Gastrocnemius medialis (tissue), 4 donors: ENCODE measurements around the gene PLCL2. TPM values are rescaled to one million over a fixed set of nuclear protein-coding genes. Genes with fewer than 3 reads are reported as not detected.
"Not testable (repeated sequence)": the region's sequence is repeated elsewhere in the genome, so short reads cannot be mapped to it uniquely, and the experiment has no call there.

Source experiments
- ATAC-seq, 2 donors: fragments of 150-250 bp; one replicate each; pipeline ENCODE4 v1.9.1; 2016
- DNase-seq, 2 donors: peaks; one replicate each; pipeline ENCODE4 v3.0.0-alpha.2; 2019
- H3K27ac ChIP-seq, 4 donors: fragments of 200-600 bp; sonication (generic); 1 replicate in 1 of 4; 2 replicates in 3 of 4; pipeline ENCODE4 v1.5.1; 2016 to 2018; ENCODE audit warnings: mild to moderate bottlenecking in 2 of 4, moderate library complexity in 1 of 4
- H3K27me3 ChIP-seq, 3 donors: fragments of 200-600 bp; sonication (generic) in 2 of 3; 1 replicate in 1 of 3; 2 replicates in 2 of 3; pipeline versions ENCODE4 v1.5.1 to v1.6.0; 2016 to 2019; ENCODE audit warnings: mild to moderate bottlenecking in 1 of 3, moderate library complexity in 1 of 3
- H3K36me3 ChIP-seq, 2 donors: fragments of 200-600 bp; sonication (generic) in 1 of 2; one replicate each; pipeline ENCODE4 v1.5.1; 2017 to 2018
- H3K4me1 ChIP-seq, 2 donors: fragments of 200-600 bp; sonication (generic) in 1 of 2; one replicate each; pipeline ENCODE4 v1.5.1; 2016 to 2017; ENCODE audit warnings: mild to moderate bottlenecking in 2 of 2
- H3K4me3 ChIP-seq, 4 donors: fragments of 200-600 bp; sonication (generic) in 3 of 4; 1 replicate in 1 of 4; 2 replicates in 3 of 4; pipeline ENCODE4 v1.5.1; 2016 to 2019; ENCODE audit warnings: mild to moderate bottlenecking in 2 of 4
- H3K9me3 ChIP-seq, 3 donors: fragments of 200-600 bp; sonication (generic) in 2 of 3; 1 replicate in 1 of 3; 2 replicates in 2 of 3; pipeline ENCODE4 v1.5.1; 2016 to 2019
- POLR2A ChIP-seq, 2 donors: fragments of 450-650 bp; IDR thresholded peaks; one replicate each; pipeline ENCODE4 v1.6.1; 2017; ENCODE audit warnings: antibody characterized with exemption in 2 of 2, mild to moderate bottlenecking in 2 of 2, moderate library complexity in 2 of 2
- in situ Hi-C, 4 donors: fragments of 200-750 bp; cut with MboI; loops; one replicate each; pipeline versions ENCODE4 v1.15.0 to v1.8.0; 2017; ENCODE audit warnings: low sequenced_read_pairs in 4 of 4
- intact Hi-C: fragments of 100-400 bp; cut with DNase I; formaldehyde crosslinking; loops from one replicate; pipeline ENCODE4 v1.15.1; 2023; ENCODE audit warnings: low total_unique reads
- total RNA-seq, 4 donors: library from RNA; depleted of rRNA; stranded (reverse); fragments of >200 nt; gene quantifications; one replicate each; pipeline versions ENCODE4 v1.1.0 to v1.2.3, GENCODE V29; 2016
- TF ChIP-seq, protein P1 (sequence below), 5 experiments: fragments of 450-650 bp in 3 of 5; fragments of 200-600 bp in 2 of 5; sonication (generic) in 2 of 5; IDR thresholded peaks in 4 of 5; conservative IDR thresholded peaks in 1 of 5; 1 replicate in 4 of 5; 2 replicates in 1 of 5; pipeline ENCODE4 v1.5.1; 2016 to 2019; ENCODE audit warnings: antibody characterized with exemption in 5 of 5, mild to moderate bottlenecking in 3 of 5, moderate library complexity in 3 of 5

Gene PLCL2
- total RNA-seq, 4 donors from 2014 or later = 23.9 to 37.2 (median 32.7) TPM

DNA sequence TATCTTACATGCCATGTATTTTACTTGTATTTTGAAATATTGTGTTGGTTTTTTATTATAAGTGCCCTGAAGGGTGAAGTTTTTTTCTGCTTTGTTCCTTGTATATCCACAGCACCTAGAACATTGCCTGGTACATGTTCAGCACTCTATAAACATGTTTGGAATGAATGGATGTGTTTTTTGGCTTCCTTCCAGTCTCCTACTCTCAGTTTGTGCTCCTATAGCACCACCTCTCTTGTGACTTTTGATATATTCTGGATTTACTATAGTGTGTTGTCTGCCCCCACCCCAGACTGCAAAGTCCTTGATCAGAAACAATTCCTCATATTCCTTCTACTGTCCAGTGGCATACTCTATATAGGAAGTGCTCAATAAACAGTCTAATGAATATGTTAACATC, 60.6 kb downstream of the PLCL2 start:
- no peaks in the 10 kb centered on the region for H3K36me3 ChIP-seq
- no peak overlapping the region for H3K27ac ChIP-seq
- no peak overlapping the region for H3K4me3 ChIP-seq
- DNase-seq = no peak
- TF ChIP-seq, protein P1, sequence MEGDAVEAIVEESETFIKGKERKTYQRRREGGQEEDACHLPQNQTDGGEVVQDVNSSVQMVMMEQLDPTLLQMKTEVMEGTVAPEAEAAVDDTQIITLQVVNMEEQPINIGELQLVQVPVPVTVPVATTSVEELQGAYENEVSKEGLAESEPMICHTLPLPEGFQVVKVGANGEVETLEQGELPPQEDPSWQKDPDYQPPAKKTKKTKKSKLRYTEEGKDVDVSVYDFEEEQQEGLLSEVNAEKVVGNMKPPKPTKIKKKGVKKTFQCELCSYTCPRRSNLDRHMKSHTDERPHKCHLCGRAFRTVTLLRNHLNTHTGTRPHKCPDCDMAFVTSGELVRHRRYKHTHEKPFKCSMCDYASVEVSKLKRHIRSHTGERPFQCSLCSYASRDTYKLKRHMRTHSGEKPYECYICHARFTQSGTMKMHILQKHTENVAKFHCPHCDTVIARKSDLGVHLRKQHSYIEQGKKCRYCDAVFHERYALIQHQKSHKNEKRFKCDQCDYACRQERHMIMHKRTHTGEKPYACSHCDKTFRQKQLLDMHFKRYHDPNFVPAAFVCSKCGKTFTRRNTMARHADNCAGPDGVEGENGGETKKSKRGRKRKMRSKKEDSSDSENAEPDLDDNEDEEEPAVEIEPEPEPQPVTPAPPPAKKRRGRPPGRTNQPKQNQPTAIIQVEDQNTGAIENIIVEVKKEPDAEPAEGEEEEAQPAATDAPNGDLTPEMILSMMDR (IDR thresholded peaks at IDR 0.05 in 4 of 5, conservative IDR thresholded peaks at IDR 0.05 in 1 of 5) = peak in 1 of 5 experiments; percentile 21
- no peak for TF ChIP-seq POLR2A (IDR thresholded peaks at IDR 0.05)
- peaks cover 36 to 58% of the 10 kb centered on the region in 2 donors for H3K4me1 ChIP-seq
- no peaks in the 10 kb centered on the region for H3K27me3 ChIP-seq
- H3K9me3 ChIP-seq = no peaks in the 10 kb centered on the region
- in situ Hi-C loops (no loop called here), intact Hi-C loops (no loop called here)
- ATAC-seq = no peak

DNA sequence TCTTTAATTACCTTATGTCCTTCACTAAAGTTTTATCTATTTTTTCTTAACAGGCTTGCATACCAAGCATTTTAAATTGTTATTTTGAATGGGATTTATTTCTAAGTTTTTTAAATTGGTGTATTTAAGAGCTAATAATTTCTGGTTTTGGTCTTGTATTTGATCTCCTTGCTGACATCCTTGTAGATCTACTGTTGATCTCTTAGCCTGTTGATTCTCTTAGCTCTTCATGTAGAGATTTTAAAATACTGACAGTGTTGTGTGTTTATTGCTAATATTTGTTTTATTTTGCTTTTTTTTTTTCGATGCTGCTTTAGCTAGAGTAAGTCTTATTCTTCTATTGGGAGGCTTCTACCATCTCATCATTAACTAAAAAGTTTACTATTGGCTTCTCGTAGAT, 65.5 kb downstream of the PLCL2 start:
- Histone ChIP-seq H3K36me3 (no peaks in the 10 kb centered on the region), H3K4me3 (no peak overlapping the region), H3K27ac (no peak overlapping the region), H3K4me1 (peaks cover 23 to 40% of the 10 kb centered on the region in 2 donors), H3K27me3 (no peaks in the 10 kb centered on the region), H3K9me3 (no peaks in the 10 kb centered on the region)
- DNase-seq (no peak), ATAC-seq (no peak)
- intact Hi-C loops (no loop called here), in situ Hi-C loops (no loop called here)
- TF ChIP-seq, protein P1 (IDR thresholded peaks at IDR 0.05 in 4 of 5, conservative IDR thresholded peaks at IDR 0.05 in 1 of 5) = no peak
- TF ChIP-seq POLR2A (IDR thresholded peaks at IDR 0.05) = no peak

DNA sequence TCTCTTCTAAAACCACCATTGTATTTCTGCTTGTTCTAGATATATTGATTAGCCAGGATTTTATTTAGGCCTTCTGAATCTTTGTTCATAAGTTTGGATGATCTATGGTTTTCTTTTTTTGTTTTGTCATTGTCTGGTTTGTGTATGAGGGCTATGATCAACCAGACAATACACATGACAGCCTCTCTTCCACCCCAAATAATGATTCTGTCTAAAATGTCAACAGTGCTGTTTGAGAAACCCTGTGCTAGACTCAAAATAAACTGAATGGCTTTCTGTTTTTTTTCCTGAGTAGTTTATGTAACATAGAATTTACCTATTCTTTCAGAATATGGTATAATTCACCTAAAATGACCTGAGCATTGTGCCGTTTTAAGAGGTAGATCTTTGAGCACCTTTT, 66.1 kb downstream of the PLCL2 start:
- no peak overlapping the region for H3K4me3 ChIP-seq
- intact Hi-C loops (no loop called here), in situ Hi-C loops (no loop called here)
- no peak for TF ChIP-seq POLR2A (IDR thresholded peaks at IDR 0.05)
- TF ChIP-seq, protein P1 (IDR thresholded peaks at IDR 0.05 in 4 of 5, conservative IDR thresholded peaks at IDR 0.05 in 1 of 5) = no peak
- no peaks in the 10 kb centered on the region for H3K36me3 ChIP-seq
- no peak overlapping the region for H3K27ac ChIP-seq
- H3K4me1 ChIP-seq = peaks cover 23 to 40% of the 10 kb centered on the region in 2 donors
- no peak for DNase-seq
- no peaks in the 10 kb centered on the region for H3K27me3 ChIP-seq
- no peaks in the 10 kb centered on the region for H3K9me3 ChIP-seq
- ATAC-seq = no peak

DNA sequence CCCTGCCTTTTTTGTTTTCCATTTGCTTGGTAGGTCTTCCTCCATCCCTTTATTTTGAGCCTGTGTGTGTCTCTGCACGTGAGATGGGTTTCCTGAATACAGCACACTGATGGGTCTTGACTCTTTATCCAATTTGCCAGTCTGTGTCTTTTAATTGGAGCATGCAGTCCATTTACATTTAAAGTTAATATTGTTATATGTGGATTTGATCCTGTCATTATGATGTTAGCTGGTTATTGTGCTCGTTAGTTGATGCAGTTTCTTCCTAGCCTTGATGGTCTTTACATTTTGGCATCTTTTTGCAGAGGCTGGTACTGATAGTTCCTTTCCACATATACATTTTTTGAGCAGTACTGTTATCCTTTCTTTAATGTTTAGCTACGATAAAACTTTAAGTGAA, 73.1 kb downstream of the PLCL2 start:
- H3K36me3 ChIP-seq, H3K27ac ChIP-seq, H3K27me3 ChIP-seq, H3K9me3 ChIP-seq, H3K4me3 ChIP-seq, ATAC-seq, DNase-seq, intact Hi-C loops, in situ Hi-C loops, H3K4me1 ChIP-seq: not testable (repeated sequence)

DNA sequence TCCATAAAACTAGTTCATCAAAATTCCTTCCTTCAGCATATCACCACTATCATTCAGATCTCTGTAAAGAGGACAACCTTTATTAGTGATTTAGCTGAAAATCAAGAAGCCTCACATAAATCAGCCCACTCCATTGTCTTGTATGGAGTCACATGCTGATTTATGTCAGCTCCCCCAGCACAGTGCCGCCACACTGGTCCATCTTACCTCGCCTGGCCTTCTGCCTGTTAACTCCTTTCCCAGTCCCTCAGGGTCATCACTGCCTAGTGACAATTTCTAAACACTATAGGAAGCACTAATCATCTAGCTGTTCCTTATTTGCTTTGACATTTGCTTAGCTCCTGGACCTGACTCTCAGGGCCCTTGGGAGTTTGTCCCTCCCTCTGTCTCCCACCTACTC, 75.4 kb downstream of the PLCL2 start:
- H3K36me3 ChIP-seq = no peaks in the 10 kb centered on the region
- no peak for ATAC-seq
- H3K4me3 ChIP-seq = no peak overlapping the region
- H3K4me1 ChIP-seq = peaks cover 4% of the 10 kb centered on the region in 2 donors
- in situ Hi-C loops = no loop called here
- intact Hi-C loops = no loop called here
- H3K9me3 ChIP-seq = no peaks in the 10 kb centered on the region
- DNase-seq = no peak
- no peak overlapping the region for H3K27ac ChIP-seq
- no peaks in the 10 kb centered on the region for H3K27me3 ChIP-seq
- TF ChIP-seq, protein P1 (IDR thresholded peaks at IDR 0.05 in 4 of 5, conservative IDR thresholded peaks at IDR 0.05 in 1 of 5) = no peak
- no peak for TF ChIP-seq POLR2A (IDR thresholded peaks at IDR 0.05)
